ENCODE measurements around the gene TUBB4A.

TUBB4A gene

GRCh38 chr19:6480848-6481415 is 21.2 kb downstream of the TUBB4A start:
- Histone ChIP-seq H3K27me3 (replicated peaks; ENCODE audit: control insufficient read depth, insufficient read depth, low read length, poor library complexity, severe bottlenecking) (no peaks in the 10 kb centered on the region), H3K27ac (ENCODE audit: insufficient read depth, low read length, poor library complexity, severe bottlenecking) (peak overlapping the region; percentile 90), H3K4me3 (ENCODE audit: insufficient read depth, low read depth, low read length, poor library complexity, severe bottlenecking) (peak overlapping the region; percentile 76), H3K36me3 (ENCODE audit: control insufficient read depth, insufficient read depth, low read length) (peaks cover 31% of the 10 kb centered on the region), H3K4me1 (ENCODE audit: control insufficient read depth, insufficient read depth, low read length, poor library complexity, severe bottlenecking) (peaks cover 29% of the 10 kb centered on the region), H3K9me3 (ENCODE audit: control insufficient read depth, low read length) (no peaks in the 10 kb centered on the region)
- DNase-seq: no peak

- Histone ChIP-seq H3K4me3 (ENCODE audit: insufficient read depth, low read depth, low read length, poor library complexity, severe bottlenecking) (peak overlapping the region; percentile 4), H3K4me1 (ENCODE audit: control insufficient read depth, insufficient read depth, low read length, poor library complexity, severe bottlenecking) (peaks cover 29% of the 10 kb centered on the region), H3K27ac (ENCODE audit: insufficient read depth, low read length, poor library complexity, severe bottlenecking) (peak overlapping the region; percentile 58), H3K27me3 (replicated peaks; ENCODE audit: control insufficient read depth, insufficient read depth, low read length, poor library complexity, severe bottlenecking) (no peaks in the 10 kb centered on the region), H3K36me3 (ENCODE audit: control insufficient read depth, insufficient read depth, low read length) (peaks cover 41% of the 10 kb centered on the region), H3K9me3 (ENCODE audit: control insufficient read depth, low read length) (no peaks in the 10 kb centered on the region)
- DNase-seq: no peak
These were observed 22.2 kb downstream of the TUBB4A start for GRCh38 chr19:6479836-6480398.

- DNase-seq: no peak
- peaks cover 47% of the 10 kb centered on the region for H3K36me3 ChIP-seq (ENCODE audit: control insufficient read depth, insufficient read depth, low read length)
- no peak overlapping the region for H3K4me3 ChIP-seq (ENCODE audit: insufficient read depth, low read depth, low read length, poor library complexity, severe bottlenecking)
- no peaks in the 10 kb centered on the region for H3K27me3 ChIP-seq (replicated peaks; ENCODE audit: control insufficient read depth, insufficient read depth, low read length, poor library complexity, severe bottlenecking)
- no peaks in the 10 kb centered on the region for H3K9me3 ChIP-seq (ENCODE audit: control insufficient read depth, low read length)
- peak overlapping the region; percentile 58 for H3K27ac ChIP-seq (ENCODE audit: insufficient read depth, low read length, poor library complexity, severe bottlenecking)
- peaks cover 29% of the 10 kb centered on the region for H3K4me1 ChIP-seq (ENCODE audit: control insufficient read depth, insufficient read depth, low read length, poor library complexity, severe bottlenecking)
These were observed 23.3 kb downstream of the TUBB4A start for GRCh38 chr19:6478815-6479214.

GRCh38 chr19:6476896-6477431 is 25.1 kb downstream of the TUBB4A start:
- Histone ChIP-seq H3K4me1 (ENCODE audit: control insufficient read depth, insufficient read depth, low read length, poor library complexity, severe bottlenecking) (peaks cover 25% of the 10 kb centered on the region), H3K9me3 (ENCODE audit: control insufficient read depth, low read length) (no peaks in the 10 kb centered on the region), H3K4me3 (ENCODE audit: insufficient read depth, low read depth, low read length, poor library complexity, severe bottlenecking) (no peak overlapping the region), H3K27me3 (replicated peaks; ENCODE audit: control insufficient read depth, insufficient read depth, low read length, poor library complexity, severe bottlenecking) (no peaks in the 10 kb centered on the region), H3K36me3 (ENCODE audit: control insufficient read depth, insufficient read depth, low read length) (peaks cover 50% of the 10 kb centered on the region), H3K27ac (ENCODE audit: insufficient read depth, low read length, poor library complexity, severe bottlenecking) (no peak overlapping the region)
- no peak for DNase-seq

GRCh38 chr19:6476155-6476895 is 25.8 kb downstream of the TUBB4A start:
- Histone ChIP-seq H3K27ac (ENCODE audit: insufficient read depth, low read length, poor library complexity, severe bottlenecking) (peak overlapping the region; percentile 37), H3K4me1 (ENCODE audit: control insufficient read depth, insufficient read depth, low read length, poor library complexity, severe bottlenecking) (peaks cover 20% of the 10 kb centered on the region), H3K9me3 (ENCODE audit: control insufficient read depth, low read length) (no peaks in the 10 kb centered on the region), H3K27me3 (replicated peaks; ENCODE audit: control insufficient read depth, insufficient read depth, low read length, poor library complexity, severe bottlenecking) (no peaks in the 10 kb centered on the region), H3K4me3 (ENCODE audit: insufficient read depth, low read depth, low read length, poor library complexity, severe bottlenecking) (no peak overlapping the region), H3K36me3 (ENCODE audit: control insufficient read depth, insufficient read depth, low read length) (peaks cover 51% of the 10 kb centered on the region)
- DNase-seq: peak; percentile 53 to 58 (median 58)

- no peaks in the 10 kb centered on the region for H3K9me3 ChIP-seq (ENCODE audit: control insufficient read depth, low read length)
- H3K4me1 ChIP-seq (ENCODE audit: control insufficient read depth, insufficient read depth, low read length, poor library complexity, severe bottlenecking): peaks cover 13% of the 10 kb centered on the region
- no peak overlapping the region for H3K27ac ChIP-seq (ENCODE audit: insufficient read depth, low read length, poor library complexity, severe bottlenecking)
- H3K4me3 ChIP-seq (ENCODE audit: insufficient read depth, low read depth, low read length, poor library complexity, severe bottlenecking): no peak overlapping the region
- no peak for DNase-seq
- no peaks in the 10 kb centered on the region for H3K27me3 ChIP-seq (replicated peaks; ENCODE audit: control insufficient read depth, insufficient read depth, low read length, poor library complexity, severe bottlenecking)
- H3K36me3 ChIP-seq (ENCODE audit: control insufficient read depth, insufficient read depth, low read length): peaks cover 57% of the 10 kb centered on the region
These were observed 26.6 kb downstream of the TUBB4A start for GRCh38 chr19:6475321-6476108.

GRCh38 chr19:6473647-6474046 is 28.5 kb downstream of the TUBB4A start:
- DNase-seq: no peak
- Histone ChIP-seq H3K36me3 (ENCODE audit: control insufficient read depth, insufficient read depth, low read length) (peaks cover 51% of the 10 kb centered on the region), H3K27me3 (replicated peaks; ENCODE audit: control insufficient read depth, insufficient read depth, low read length, poor library complexity, severe bottlenecking) (no peaks in the 10 kb centered on the region), H3K4me3 (ENCODE audit: insufficient read depth, low read depth, low read length, poor library complexity, severe bottlenecking) (no peak overlapping the region), H3K27ac (ENCODE audit: insufficient read depth, low read length, poor library complexity, severe bottlenecking) (no peak overlapping the region), H3K9me3 (ENCODE audit: control insufficient read depth, low read length) (no peaks in the 10 kb centered on the region), H3K4me1 (ENCODE audit: control insufficient read depth, insufficient read depth, low read length, poor library complexity, severe bottlenecking) (no peaks in the 10 kb centered on the region)

DNA sequence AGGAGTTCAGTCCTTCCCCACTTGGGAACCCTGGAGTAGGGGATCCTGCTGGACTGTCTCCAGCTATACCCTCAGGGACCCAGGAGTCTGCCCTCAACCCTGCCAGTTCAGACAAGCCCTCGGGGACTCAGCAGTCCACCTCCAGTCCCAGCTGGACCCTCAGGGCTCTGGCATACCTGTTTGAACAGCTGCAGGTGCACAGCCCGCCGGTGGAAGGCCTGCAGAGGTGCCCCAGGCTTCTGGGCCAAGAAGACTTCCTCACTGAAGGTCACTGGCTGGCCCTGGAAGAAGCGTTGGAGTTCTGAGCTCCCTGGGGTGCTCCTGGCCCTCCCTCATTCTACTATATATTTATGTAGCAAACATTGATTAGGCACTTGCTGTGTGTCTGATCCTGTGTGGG is 29.4 kb downstream of the TUBB4A start:
- Histone ChIP-seq H3K4me1 (ENCODE audit: control insufficient read depth, insufficient read depth, low read length, poor library complexity, severe bottlenecking) (no peaks in the 10 kb centered on the region), H3K4me3 (ENCODE audit: insufficient read depth, low read depth, low read length, poor library complexity, severe bottlenecking) (no peak overlapping the region), H3K27me3 (replicated peaks; ENCODE audit: control insufficient read depth, insufficient read depth, low read length, poor library complexity, severe bottlenecking) (no peaks in the 10 kb centered on the region), H3K9me3 (ENCODE audit: control insufficient read depth, low read length) (no peaks in the 10 kb centered on the region), H3K27ac (ENCODE audit: insufficient read depth, low read length, poor library complexity, severe bottlenecking) (no peak overlapping the region), H3K36me3 (ENCODE audit: control insufficient read depth, insufficient read depth, low read length) (peaks cover 46% of the 10 kb centered on the region)
- DNase-seq: no peak

GRCh38 chr19:6471076-6471475 is 31.0 kb downstream of the TUBB4A start:
- no peaks in the 10 kb centered on the region for H3K4me1 ChIP-seq (ENCODE audit: control insufficient read depth, insufficient read depth, low read length, poor library complexity, severe bottlenecking)
- H3K36me3 ChIP-seq (ENCODE audit: control insufficient read depth, insufficient read depth, low read length): peaks cover 39% of the 10 kb centered on the region
- no peak overlapping the region for H3K4me3 ChIP-seq (ENCODE audit: insufficient read depth, low read depth, low read length, poor library complexity, severe bottlenecking)
- no peaks in the 10 kb centered on the region for H3K27me3 ChIP-seq (replicated peaks; ENCODE audit: control insufficient read depth, insufficient read depth, low read length, poor library complexity, severe bottlenecking)
- DNase-seq: no peak
- H3K27ac ChIP-seq (ENCODE audit: insufficient read depth, low read length, poor library complexity, severe bottlenecking): no peak overlapping the region
- H3K9me3 ChIP-seq (ENCODE audit: control insufficient read depth, low read length): no peaks in the 10 kb centered on the region
